HAP-1 (cell line): Measurements from ENCODE around the gene LRRC27.
"Not testable (repeated sequence)": the region's sequence is repeated elsewhere in the genome, so short reads cannot be mapped to it uniquely, and the experiment has no call there.

Source experiments
- DNase-seq, 2 experiments: peaks; one replicate each; pipeline ENCODE4 v3.0.0-alpha.2; 2016 to 2020; ENCODE audit warnings: low spot score in 2 of 2
- H3K27me3 ChIP-seq: fragments of 250-450 bp; sonication (Bioruptor Pico); 2 replicates; pipeline ENCODE4 v1.5.1; 2020; ENCODE audit warnings: low read depth, mild to moderate bottlenecking, moderate library complexity
- H3K36me3 ChIP-seq: fragments of 250-450 bp; sonication (Bioruptor Pico); replicated peaks from 2 replicates; pipeline ENCODE4 v1.5.1; 2020; ENCODE audit warnings: mild to moderate bottlenecking
- H3K4me1 ChIP-seq: fragments of 250-450 bp; sonication (Bioruptor Pico); 2 replicates; pipeline ENCODE4 v1.5.1; 2020; ENCODE audit warnings: mild to moderate bottlenecking
- H3K4me3 ChIP-seq: fragments of 250-450 bp; sonication (Bioruptor Pico); 2 replicates; pipeline ENCODE4 v1.5.1; 2020; ENCODE audit warnings: mild to moderate bottlenecking, moderate library complexity
- H3K9me3 ChIP-seq: fragments of 250-450 bp; sonication (Bioruptor Pico); 2 replicates; pipeline ENCODE4 v1.5.1; 2020; ENCODE audit warnings: mild to moderate bottlenecking, moderate library complexity
- in situ Hi-C: fragments of 300-500 bp; cut with MboI; formaldehyde crosslinking; loops from 3 replicates; pipeline ENCODE4 v1.14.3; 2020; ENCODE audit warnings: low sequenced_read_pairs, inconsistent platforms, mixed read lengths

LRRC27 gene

GRCh38 chr10:132369636-132370185 lies 37.7 kb downstream of the LRRC27 start:
- H3K27me3 ChIP-seq, result no peaks in the 10 kb centered on the region
- no peaks in the 10 kb centered on the region for H3K9me3 ChIP-seq
- no peaks in the 10 kb centered on the region for H3K4me1 ChIP-seq
- no peak overlapping the region for H3K4me3 ChIP-seq
- in situ Hi-C loops, result no loop called here
- no peak for DNase-seq
- no peaks in the 10 kb centered on the region for H3K36me3 ChIP-seq

GRCh38 chr10:132370426-132371340 lies 38.7 kb downstream of the LRRC27 start:
- Histone ChIP-seq H3K27me3 (no peaks in the 10 kb centered on the region), H3K4me1 (no peaks in the 10 kb centered on the region), H3K36me3 (no peaks in the 10 kb centered on the region), H3K9me3 (no peaks in the 10 kb centered on the region), H3K4me3 (no peak overlapping the region)
- in situ Hi-C loops, result no loop called here
- DNase-seq, result no peak

- no peaks in the 10 kb centered on the region for H3K36me3 ChIP-seq
These were observed 39.7 kb downstream of the LRRC27 start for GRCh38 chr10:132371641-132372081.

GRCh38 chr10:132372516-132373095 lies 40.6 kb downstream of the LRRC27 start:
- in situ Hi-C loops, result no loop called here
- DNase-seq, result no peak
- Histone ChIP-seq H3K4me1 (no peaks in the 10 kb centered on the region; the same call in 1 of the 2 replicates), H3K4me3 (no peak overlapping the region), H3K27me3 (no peaks in the 10 kb centered on the region), H3K36me3 (no peaks in the 10 kb centered on the region), H3K9me3 (no peaks in the 10 kb centered on the region)

More at GRCh38 chr10:132371641-132372081, 39.7 kb downstream of the LRRC27 start:
- Histone ChIP-seq H3K4me1 (no peaks in the 10 kb centered on the region; the same call in 1 of the 2 replicates), H3K4me3 (no peak overlapping the region), H3K9me3 (no peaks in the 10 kb centered on the region), H3K27me3 (no peaks in the 10 kb centered on the region)
- peak in 1 of 2 experiments; percentile 41 for DNase-seq
- in situ Hi-C loops, result no loop called here

GRCh38 chr10:132373241-132373955 lies 41.4 kb downstream of the LRRC27 start:
- H3K9me3 ChIP-seq, result no peaks in the 10 kb centered on the region
- in situ Hi-C loops, result no loop called here
- H3K4me1 ChIP-seq, result no peaks in the 10 kb centered on the region; the same call in 1 of the 2 replicates
- H3K36me3 ChIP-seq, result no peaks in the 10 kb centered on the region
- no peak overlapping the region for H3K4me3 ChIP-seq
- no peaks in the 10 kb centered on the region for H3K27me3 ChIP-seq
- no peak for DNase-seq

GRCh38 chr10:132374176-132374575 lies 42.2 kb downstream of the LRRC27 start:
- no peaks in the 10 kb centered on the region for H3K9me3 ChIP-seq
- in situ Hi-C loops, result no loop called here
- no peaks in the 10 kb centered on the region for H3K36me3 ChIP-seq
- no peaks in the 10 kb centered on the region; the same call in 1 of the 2 replicates for H3K4me1 ChIP-seq
- no peak for DNase-seq
- no peak overlapping the region for H3K4me3 ChIP-seq
- no peaks in the 10 kb centered on the region for H3K27me3 ChIP-seq

GRCh38 chr10:132374612-132375011 lies 42.6 kb downstream of the LRRC27 start:
- Histone ChIP-seq H3K36me3 (no peaks in the 10 kb centered on the region), H3K4me3 (no peak overlapping the region), H3K27me3 (no peaks in the 10 kb centered on the region), H3K4me1 (no peaks in the 10 kb centered on the region; the same call in 1 of the 2 replicates), H3K9me3 (no peaks in the 10 kb centered on the region)
- in situ Hi-C loops, result no loop called here
- no peak for DNase-seq

- in situ Hi-C loops, result no loop called here
- peak in 1 of 2 experiments; percentile 5 for DNase-seq
- Histone ChIP-seq H3K36me3 (no peaks in the 10 kb centered on the region), H3K27me3 (no peaks in the 10 kb centered on the region), H3K9me3 (no peaks in the 10 kb centered on the region), H3K4me1 (no peaks in the 10 kb centered on the region; the same call in 1 of the 2 replicates), H3K4me3 (no peak overlapping the region)
These were observed 43.3 kb downstream of the LRRC27 start for GRCh38 chr10:132375116-132375794.

- no peak for DNase-seq
- Histone ChIP-seq H3K27me3 (no peaks in the 10 kb centered on the region), H3K9me3 (no peaks in the 10 kb centered on the region), H3K4me3 (no peak overlapping the region), H3K4me1 (no peaks in the 10 kb centered on the region; the same call in 1 of the 2 replicates), H3K36me3 (no peaks in the 10 kb centered on the region)
- in situ Hi-C loops, result no loop called here
These were observed 43.9 kb downstream of the LRRC27 start for GRCh38 chr10:132375795-132376297.

- Histone ChIP-seq H3K36me3 (no peaks in the 10 kb centered on the region), H3K4me3 (no peak overlapping the region), H3K9me3 (no peaks in the 10 kb centered on the region), H3K4me1 (no peaks in the 10 kb centered on the region; the same call in 1 of the 2 replicates), H3K27me3 (no peaks in the 10 kb centered on the region)
- peak in 1 of 2 experiments; percentile 5 for DNase-seq
- in situ Hi-C loops, result no loop called here
These were observed 44.4 kb downstream of the LRRC27 start for GRCh38 chr10:132376394-132376851.

- Histone ChIP-seq H3K4me3 (no peak overlapping the region), H3K9me3 (no peaks in the 10 kb centered on the region), H3K4me1 (no peaks in the 10 kb centered on the region; the same call in 1 of the 2 replicates), H3K36me3 (no peaks in the 10 kb centered on the region), H3K27me3 (no peaks in the 10 kb centered on the region)
- DNase-seq, result no peak
- in situ Hi-C loops, result no loop called here
These were observed 45.3 kb downstream of the LRRC27 start for GRCh38 chr10:132377326-132377725.

GRCh38 chr10:132379026-132379425 lies 47.0 kb downstream of the LRRC27 start:
- H3K4me1 ChIP-seq, DNase-seq, in situ Hi-C loops: not testable (repeated sequence)

GRCh38 chr10:132380986-132381385 lies 49.0 kb downstream of the LRRC27 start:
- H3K4me1 ChIP-seq, H3K9me3 ChIP-seq, in situ Hi-C loops, H3K27me3 ChIP-seq, H3K36me3 ChIP-seq, DNase-seq, H3K4me3 ChIP-seq: not testable (repeated sequence)

More at GRCh38 chr10:132379026-132379425, 47.0 kb downstream of the LRRC27 start:
- H3K36me3 ChIP-seq, H3K4me3 ChIP-seq, H3K9me3 ChIP-seq, H3K27me3 ChIP-seq: not testable (repeated sequence)
